Adrenal gland (tissue), 12 donors: ENCODE data around the gene TMEM47. TPM values are rescaled to one million over a fixed set of nuclear protein-coding genes. Genes with fewer than 3 reads are reported as not detected.

Source experiments
- DNase-seq, 7 donors: peaks; one replicate each; pipeline ENCODE4 v3.0.0-alpha.2; 2019 to 2020
- H3K27ac ChIP-seq, 5 donors: fragments of 200-600 bp; sonication (generic) in 4 of 5; 1 replicate in 3 of 5; 2 replicates in 2 of 5; pipeline versions ENCODE4 v1.5.1 to v1.8.0; 2016 to 2020; ENCODE audit warnings: mild to moderate bottlenecking in 1 of 5
- H3K27me3 ChIP-seq: fragments of 200-600 bp; 2 replicates; pipeline ENCODE4 v1.8.0; 2021
- H3K36me3 ChIP-seq, 2 donors: fragments of 200-600 bp; replicated peaks in 1 of 2; 1 replicate in 1 of 2; 2 replicates in 1 of 2; pipeline versions ENCODE4 v1.5.1 to v1.8.0; 2018 to 2022
- H3K4me1 ChIP-seq, 2 donors: fragments of 200-600 bp; replicated peaks in 1 of 2; 1 replicate in 1 of 2; 2 replicates in 1 of 2; pipeline versions ENCODE4 v1.5.1 to v1.8.0; 2018 to 2021
- H3K4me3 ChIP-seq, 4 donors: fragments of 200-600 bp; sonication (generic) in 3 of 4; one replicate each; pipeline ENCODE4 v1.5.1; 2016 to 2018
- H3K9me3 ChIP-seq, 3 donors: fragments of 200-600 bp; sonication (generic) in 1 of 3; replicated peaks in 1 of 3; 1 replicate in 2 of 3; 2 replicates in 1 of 3; pipeline versions ENCODE4 v1.5.1 to v1.8.0; 2016 to 2021
- POLR2A ChIP-seq, 2 donors: fragments of 450-650 bp; IDR thresholded peaks; one replicate each; pipeline ENCODE4 v1.6.1; 2017; ENCODE audit warnings: antibody characterized with exemption in 2 of 2, mild to moderate bottlenecking in 2 of 2, moderate library complexity in 1 of 2
- WGBS, 4 donors: extraction: QIAGEN DNeasy Blood & Tissue Kit in 2 of 4; methylation state at CpG; one replicate each; pipeline versions ENCODE4 v1.1.5 to v1.1.7; 2013 to 2017; 5-methylcytosine and 5-hydroxymethylcytosine counted together
- intact Hi-C, 2 donors: fragments of 100-400 bp; cut with DNase I; formaldehyde crosslinking; loops; one replicate each; pipeline versions ENCODE4 v1.14.1 to v1.15.0; 2022 to 2023
- polyA plus RNA-seq, 3 donors: library from polyadenylated mRNA; stranded (reverse); fragments of 200-250 nt in 2 of 3; fragments of 350-450 nt in 1 of 3; fragmentation: Illumina TruSeq in 1 of 3; extraction: RNeasy Lipid Tissue Mini Kit (QIAGEN cat#74804) in 1 of 3; gene quantifications; one replicate each; pipeline ENCODE4 v1.2.3, GENCODE V29; 2013 to 2014
- total RNA-seq, 9 donors: library from RNA; depleted of rRNA in 4 of 9; stranded (reverse); fragments of >200 nt in 4 of 9; fragments of 120-200 nt in 1 of 9; fragmentation: NEBNext Ultra II Directional in 1 of 9; extraction: Animal tissue kit (Norgen Biotek cat#: 25700) in 1 of 9; gene quantifications; one replicate each; pipeline versions ENCODE4 v1.1.0 to v1.2.4, GENCODE V29; 2013 to 2023
- TF ChIP-seq, protein P1 (sequence below), 6 experiments: fragments of 450-650 bp in 4 of 6; fragments of 200-600 bp in 2 of 6; sonication (generic) in 1 of 6; IDR thresholded peaks; 1 replicate in 5 of 6; 2 replicates in 1 of 6; pipeline versions ENCODE4 v1.5.1 to v1.8.0; 2016 to 2021; ENCODE audit warnings: antibody characterized with exemption in 6 of 6, mild to moderate bottlenecking in 2 of 6, moderate library complexity in 1 of 6
- donor health status: healthy with polysubstance abuse.
- donor health status: Bipolar disorder and iron deficiency.
- donor health status: DM: yes; HTN: yes; CAD: no.
- donor health status: DM: no; HTN: no; CAD: no.
- donor health status: DM: no; HTN: no; CAD: no.
- donor health status: DM: yes; HTN: yes; CAD: no.

The TMEM47 gene
- total and polyA plus RNA-seq, 12 donors, result 3.6 to 97.5 (median 25.8) TPM

DNA sequence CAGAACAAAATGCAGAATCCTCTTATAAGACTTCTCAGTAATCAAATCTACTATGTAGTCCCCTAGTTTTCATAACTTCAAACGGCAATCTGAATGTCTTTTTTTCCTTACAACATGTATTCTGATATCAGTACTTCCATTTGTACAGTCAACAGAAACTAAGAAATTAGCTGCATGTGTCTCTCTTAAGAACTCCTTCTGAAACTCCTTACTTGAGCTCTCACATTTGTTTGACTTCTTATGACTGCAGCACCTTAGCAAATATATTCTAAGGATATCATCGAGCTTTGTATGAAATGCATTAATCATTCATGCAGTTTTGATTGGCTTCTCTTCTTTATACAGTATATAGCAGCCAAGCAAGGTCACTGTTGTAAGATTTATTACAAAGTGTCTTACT, 77.0 kb downstream of the TMEM47 start:
- no peak for DNase-seq
- 41 to 58% (median 56%) methylated on average over 2 of the region's 2 CpGs for whole genome bisulfite sequencing, 4 donors
- no peak overlapping the region for H3K4me3 ChIP-seq
- no peaks in the 10 kb centered on the region for H3K36me3 ChIP-seq
- H3K27me3 ChIP-seq, result peaks cover 7% of the 10 kb centered on the region
- H3K9me3 ChIP-seq, result no peaks in the 10 kb centered on the region
- intact Hi-C loops, result no loop called here
- H3K4me1 ChIP-seq, result no peaks in the 10 kb centered on the region
- TF ChIP-seq, protein P1, sequence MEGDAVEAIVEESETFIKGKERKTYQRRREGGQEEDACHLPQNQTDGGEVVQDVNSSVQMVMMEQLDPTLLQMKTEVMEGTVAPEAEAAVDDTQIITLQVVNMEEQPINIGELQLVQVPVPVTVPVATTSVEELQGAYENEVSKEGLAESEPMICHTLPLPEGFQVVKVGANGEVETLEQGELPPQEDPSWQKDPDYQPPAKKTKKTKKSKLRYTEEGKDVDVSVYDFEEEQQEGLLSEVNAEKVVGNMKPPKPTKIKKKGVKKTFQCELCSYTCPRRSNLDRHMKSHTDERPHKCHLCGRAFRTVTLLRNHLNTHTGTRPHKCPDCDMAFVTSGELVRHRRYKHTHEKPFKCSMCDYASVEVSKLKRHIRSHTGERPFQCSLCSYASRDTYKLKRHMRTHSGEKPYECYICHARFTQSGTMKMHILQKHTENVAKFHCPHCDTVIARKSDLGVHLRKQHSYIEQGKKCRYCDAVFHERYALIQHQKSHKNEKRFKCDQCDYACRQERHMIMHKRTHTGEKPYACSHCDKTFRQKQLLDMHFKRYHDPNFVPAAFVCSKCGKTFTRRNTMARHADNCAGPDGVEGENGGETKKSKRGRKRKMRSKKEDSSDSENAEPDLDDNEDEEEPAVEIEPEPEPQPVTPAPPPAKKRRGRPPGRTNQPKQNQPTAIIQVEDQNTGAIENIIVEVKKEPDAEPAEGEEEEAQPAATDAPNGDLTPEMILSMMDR (IDR thresholded peaks at IDR 0.05), result no peak
- no peak for TF ChIP-seq POLR2A (IDR thresholded peaks at IDR 0.05)
- H3K27ac ChIP-seq, result no peak overlapping the region

DNA sequence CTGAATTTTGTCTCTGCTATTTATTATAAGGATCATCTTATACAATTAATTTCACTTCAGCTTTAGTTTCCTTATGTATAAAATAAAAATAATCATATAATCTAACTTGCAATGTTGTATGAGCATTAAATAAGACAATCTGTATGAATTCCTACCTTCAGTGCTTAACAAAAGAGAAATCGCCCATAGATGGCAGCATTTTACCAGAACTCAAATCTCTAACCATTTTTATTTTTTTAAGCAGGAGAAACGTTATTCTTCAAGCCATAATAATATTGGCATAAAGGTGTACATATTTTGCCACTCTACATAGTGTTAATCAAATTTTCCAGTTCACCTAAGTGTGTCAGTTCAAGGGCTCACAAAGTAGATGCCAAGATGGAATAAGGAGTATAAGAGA, 78.8 kb downstream of the TMEM47 start:
- peaks cover 10% of the 10 kb centered on the region for H3K27me3 ChIP-seq
- H3K4me1 ChIP-seq, result no peaks in the 10 kb centered on the region
- H3K36me3 ChIP-seq, result no peaks in the 10 kb centered on the region
- no peak overlapping the region for H3K4me3 ChIP-seq
- no peak overlapping the region for H3K27ac ChIP-seq
- DNase-seq, result peak in 2 of 7 donors; percentile 1 to 8
- no peaks in the 10 kb centered on the region for H3K9me3 ChIP-seq
- intact Hi-C loops, result no loop called here
- 0 to 2% (median 1%) methylated on average over 2 of the region's 2 CpGs for WGBS, 4 donors
- TF ChIP-seq POLR2A (IDR thresholded peaks at IDR 0.05), result no peak
- TF ChIP-seq, protein P1 (IDR thresholded peaks at IDR 0.05), result peak in 5 of 6 experiments; percentile 23 to 56 (median 34)
